Transverse colon (tissue), 4 donors: ENCODE measurements around the gene ABLIM2. TPM values are rescaled to one million over a fixed set of nuclear protein-coding genes. Genes with fewer than 3 reads are reported as not detected.

Source experiments
- DNase-seq: peaks from one replicate; pipeline ENCODE4 v3.0.0-alpha.2; 2019
- H3K27ac ChIP-seq, 4 donors: fragments of 200-600 bp; sonication (generic); 2 replicates each; pipeline ENCODE4 v1.5.1; 2016 to 2018; ENCODE audit warnings: inconsistent platforms in 4 of 4
- H3K27me3 ChIP-seq: fragments of 200-600 bp; sonication (generic); 2 replicates; pipeline ENCODE4 v1.5.1; 2017; ENCODE audit warnings: inconsistent platforms
- H3K36me3 ChIP-seq, 4 donors: fragments of 200-600 bp; sonication (generic); 2 replicates each; pipeline ENCODE4 v1.5.1; 2017 to 2019; ENCODE audit warnings: inconsistent platforms in 4 of 4
- H3K4me1 ChIP-seq, 4 donors: fragments of 200-600 bp; sonication (generic); 2 replicates each; pipeline ENCODE4 v1.5.1; 2017 to 2020; ENCODE audit warnings: inconsistent platforms in 4 of 4
- H3K4me3 ChIP-seq, 4 donors: fragments of 200-600 bp; sonication (generic); 1 replicate in 1 of 4; 2 replicates in 3 of 4; pipeline versions ENCODE4 v1.5.1 to v1.6.1; 2017 to 2019; ENCODE audit warnings: inconsistent platforms in 4 of 4
- H3K9me3 ChIP-seq, 2 donors: fragments of 200-600 bp; sonication (generic); 2 replicates each; pipeline ENCODE4 v1.5.1; 2017 to 2019; ENCODE audit warnings: inconsistent platforms in 2 of 2
- EP300 ChIP-seq: sonication (generic); formaldehyde crosslinking; IDR thresholded peaks from one replicate; pipeline ENCODE4 v1.6.1; 2017; ENCODE audit warnings: antibody characterized with exemption, low read depth
- POLR2A ChIP-seq: fragments of 450-650 bp; IDR thresholded peaks from one replicate; pipeline ENCODE4 v1.6.1; 2016; ENCODE audit warnings: antibody characterized with exemption, mild to moderate bottlenecking, moderate library complexity
- POLR2AphosphoS5 ChIP-seq, 3 donors: sonication (generic); formaldehyde crosslinking; IDR thresholded peaks; one replicate each; pipeline ENCODE4 v1.6.1; 2016; ENCODE audit warnings: antibody characterized with exemption in 3 of 3
- WGBS, 2 donors: methylation state at CpG; one replicate each; pipeline ENCODE4 v1.1.5; 2018; ENCODE audit warnings: low coverage in 1 of 2; 5-methylcytosine and 5-hydroxymethylcytosine counted together
- in situ Hi-C, 4 donors: fragments of 200-750 bp; cut with MboI; loops; one replicate each; pipeline versions ENCODE4 v1.15.0 to v1.15.1; 2017; ENCODE audit warnings: low sequenced_read_pairs in 3 of 4, low pct_ligation_motif_present in 1 of 4, low pct_unique_long_range_greater_than_20kb in 1 of 4
- intact Hi-C: fragments of 100-400 bp; cut with DNase I; formaldehyde crosslinking; loops from one replicate; pipeline ENCODE4 v1.15.1; 2023; ENCODE audit warnings: low total_unique reads
- total RNA-seq, 4 donors: library from RNA; depleted of rRNA; stranded (reverse); fragments of >200 nt; gene quantifications; one replicate each; pipeline ENCODE4 v1.1.0, GENCODE V29; 2016
- TF ChIP-seq, protein P1 (sequence below), 5 experiments: fragments of 200-600 bp in 3 of 5; fragments of 450-650 bp in 2 of 5; sonication (generic) in 3 of 5; IDR thresholded peaks; 1 replicate in 2 of 5; 2 replicates in 3 of 5; pipeline ENCODE4 v1.5.1; 2016 to 2017; ENCODE audit warnings: antibody characterized with exemption in 5 of 5, inconsistent platforms in 3 of 5, mild to moderate bottlenecking in 2 of 5, moderate library complexity in 1 of 5

The ABLIM2 gene
- total RNA-seq, 4 donors from 2014 or later = 3.2 to 58.4 (median 14.2) TPM

DNA sequence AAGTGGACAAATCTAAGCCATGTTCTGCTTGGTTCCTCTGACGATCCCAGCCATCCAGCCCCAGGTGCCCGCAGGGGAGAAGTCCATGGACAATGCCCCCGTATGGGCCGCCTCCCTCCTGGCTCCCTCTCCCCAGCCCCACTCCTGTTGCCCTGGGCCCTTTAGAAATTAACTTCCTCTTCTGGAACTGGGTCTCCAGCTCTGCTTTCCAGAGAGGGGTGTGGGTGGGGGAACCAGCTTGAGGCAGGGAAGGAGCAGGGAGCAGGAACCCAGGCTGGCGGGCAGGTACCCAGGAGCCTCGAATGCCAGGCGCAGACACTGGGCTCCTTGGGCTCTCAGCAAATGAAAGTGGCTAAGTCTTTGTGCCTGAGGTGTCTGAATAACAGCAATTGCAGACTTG, 12.7 kb upstream of the ABLIM2 start:
- Histone ChIP-seq H3K4me3 (no peak overlapping the region), H3K4me1 (no peaks in the 10 kb centered on the region), H3K27ac (no peak overlapping the region), H3K9me3 (peaks cover 6 to 8% of the 10 kb centered on the region in 2 donors), H3K27me3 (peaks cover 5% of the 10 kb centered on the region), H3K36me3 (no peaks in the 10 kb centered on the region)
- no peak for DNase-seq
- TF ChIP-seq POLR2AphosphoS5 (IDR thresholded peaks at IDR 0.05) = no peak
- intact Hi-C loops (no loop called here), in situ Hi-C loops (loop anchor here in 1 of 4 donors (25.0 kb wide), 1 partner anchor 241 kb away; no protein-coding TSS in a partner anchor)
- 83% methylated on average over 7 of the region's 7 CpGs; no CpG with 5 or more reads in 1 of the 2 donors for WGBS, 2 donors

DNA sequence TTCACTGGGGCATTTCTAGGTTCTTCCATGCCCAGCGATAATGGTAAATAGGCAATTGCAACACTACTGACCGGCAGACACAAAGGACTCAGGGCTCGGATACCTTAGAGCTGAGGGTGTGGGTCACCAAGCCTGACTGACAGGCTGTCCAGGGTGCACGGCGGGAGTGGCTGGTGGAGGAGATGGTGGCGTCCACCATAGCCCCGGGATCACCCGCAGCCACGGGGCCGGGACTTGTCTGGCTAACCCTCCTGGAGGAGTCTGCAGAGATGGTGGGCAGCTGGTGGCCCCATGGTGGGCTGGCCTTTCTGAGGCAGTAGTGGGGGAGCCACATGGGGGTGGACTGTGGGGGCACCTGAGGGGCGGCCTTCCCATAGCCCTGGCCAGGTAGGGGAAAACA, 11.7 kb upstream of the ABLIM2 start:
- no peak overlapping the region for H3K4me3 ChIP-seq
- TF ChIP-seq, protein P1, sequence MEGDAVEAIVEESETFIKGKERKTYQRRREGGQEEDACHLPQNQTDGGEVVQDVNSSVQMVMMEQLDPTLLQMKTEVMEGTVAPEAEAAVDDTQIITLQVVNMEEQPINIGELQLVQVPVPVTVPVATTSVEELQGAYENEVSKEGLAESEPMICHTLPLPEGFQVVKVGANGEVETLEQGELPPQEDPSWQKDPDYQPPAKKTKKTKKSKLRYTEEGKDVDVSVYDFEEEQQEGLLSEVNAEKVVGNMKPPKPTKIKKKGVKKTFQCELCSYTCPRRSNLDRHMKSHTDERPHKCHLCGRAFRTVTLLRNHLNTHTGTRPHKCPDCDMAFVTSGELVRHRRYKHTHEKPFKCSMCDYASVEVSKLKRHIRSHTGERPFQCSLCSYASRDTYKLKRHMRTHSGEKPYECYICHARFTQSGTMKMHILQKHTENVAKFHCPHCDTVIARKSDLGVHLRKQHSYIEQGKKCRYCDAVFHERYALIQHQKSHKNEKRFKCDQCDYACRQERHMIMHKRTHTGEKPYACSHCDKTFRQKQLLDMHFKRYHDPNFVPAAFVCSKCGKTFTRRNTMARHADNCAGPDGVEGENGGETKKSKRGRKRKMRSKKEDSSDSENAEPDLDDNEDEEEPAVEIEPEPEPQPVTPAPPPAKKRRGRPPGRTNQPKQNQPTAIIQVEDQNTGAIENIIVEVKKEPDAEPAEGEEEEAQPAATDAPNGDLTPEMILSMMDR (IDR thresholded peaks at IDR 0.05) = no peak
- TF ChIP-seq POLR2AphosphoS5 (IDR thresholded peaks at IDR 0.05) (no peak), POLR2A (no peak), EP300 (no peak)
- peaks cover 6 to 8% of the 10 kb centered on the region in 2 donors for H3K9me3 ChIP-seq
- peaks cover 5% of the 10 kb centered on the region for H3K27me3 ChIP-seq
- intact Hi-C loops (no loop called here), in situ Hi-C loops (loop anchor here in 1 of 4 donors (25.0 kb wide), 1 partner anchor 242 kb away; no protein-coding TSS in a partner anchor)
- H3K4me1 ChIP-seq = no peaks in the 10 kb centered on the region
- 84 to 89% methylated on average over 7 to 11 of the region's 11 CpGs for WGBS, 2 donors
- DNase-seq = no peak
- no peaks in the 10 kb centered on the region for H3K36me3 ChIP-seq
- no peak overlapping the region for H3K27ac ChIP-seq

DNA sequence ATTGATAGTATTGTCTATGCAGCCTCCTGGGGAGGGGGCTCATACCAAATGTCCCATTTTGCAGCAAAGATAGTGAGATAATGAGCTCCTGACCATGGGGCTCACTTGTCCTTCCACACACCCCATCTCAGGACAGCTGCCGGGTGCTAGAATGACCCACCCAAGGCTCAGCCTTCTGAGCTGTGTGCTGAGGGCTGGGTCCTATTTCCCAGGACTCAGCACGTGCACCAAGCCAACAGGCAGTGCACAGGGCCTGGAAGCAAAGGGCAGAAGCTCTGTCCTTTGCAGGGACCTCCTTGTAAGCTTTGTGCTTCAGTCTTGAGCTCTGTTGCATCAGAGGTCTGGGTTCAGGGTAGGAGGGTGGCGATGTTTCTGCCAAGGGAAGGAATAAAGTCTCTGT, 11.2 kb upstream of the ABLIM2 start:
- intact Hi-C loops = no loop called here
- no peak overlapping the region for H3K4me3 ChIP-seq

DNA sequence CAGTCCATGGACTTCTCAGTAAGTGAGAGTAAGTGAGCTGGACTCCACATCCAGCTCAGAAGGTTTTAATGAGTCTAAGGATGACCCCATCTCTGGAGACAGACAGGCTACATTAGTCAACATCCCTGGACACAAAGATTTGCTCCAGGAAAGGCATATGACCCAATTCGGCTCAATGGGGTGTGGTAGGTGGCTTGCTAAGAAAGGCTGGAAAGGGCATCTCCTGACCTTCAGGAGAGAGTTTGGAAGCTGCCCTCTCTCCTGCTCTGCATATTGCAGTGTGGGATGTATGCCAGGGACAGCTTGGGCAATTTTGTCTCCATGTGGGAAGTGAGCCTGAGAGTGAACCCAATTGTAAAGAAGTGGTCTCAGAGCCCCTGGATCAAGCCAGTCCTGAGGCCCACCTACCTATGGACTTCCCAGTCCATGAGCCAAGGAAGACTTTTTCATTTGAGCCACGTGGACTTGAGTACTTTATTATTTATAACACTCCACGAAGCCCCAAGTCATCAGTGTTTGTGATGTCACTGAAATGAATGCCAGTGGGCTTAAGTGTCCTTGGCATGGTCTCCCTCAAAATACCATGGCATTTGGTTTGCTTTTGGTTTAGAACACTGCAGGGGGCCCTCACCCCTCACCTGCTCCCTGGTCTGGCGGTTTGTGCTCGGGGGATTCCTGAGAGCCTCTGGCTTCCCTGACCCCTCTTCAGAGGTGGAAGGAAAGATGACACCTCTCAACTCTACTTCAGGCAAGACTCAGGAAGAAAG, 10.4 kb upstream of the ABLIM2 start:
- H3K36me3 ChIP-seq = no peaks in the 10 kb centered on the region
- no peaks in the 10 kb centered on the region for H3K4me1 ChIP-seq
- no peak overlapping the region for H3K4me3 ChIP-seq
- TF ChIP-seq POLR2A (no peak), EP300 (no peak), POLR2AphosphoS5 (IDR thresholded peaks at IDR 0.05) (no peak)
- TF ChIP-seq, protein P1 (IDR thresholded peaks at IDR 0.05) = no peak
- peaks cover 5% of the 10 kb centered on the region for H3K27me3 ChIP-seq
- in situ Hi-C loops (loop anchor here in 1 of 4 donors (25.0 kb wide), 1 partner anchor 243 kb away; no protein-coding TSS in a partner anchor), intact Hi-C loops (no loop called here)
- no peak overlapping the region for H3K27ac ChIP-seq
- WGBS, 2 donors = 80 to 83% methylated on average over 2 to 5 of the region's 5 CpGs
- no peak for DNase-seq
- H3K9me3 ChIP-seq = peaks cover 6 to 8% of the 10 kb centered on the region in 2 donors

More for the DNA sequence above, 11.2 kb upstream of the ABLIM2 start:
- H3K27me3 ChIP-seq = peaks cover 5% of the 10 kb centered on the region
- in situ Hi-C loops = loop anchor here in 1 of 4 donors (25.0 kb wide), 1 partner anchor 243 kb away; no protein-coding TSS in a partner anchor
- H3K9me3 ChIP-seq = peaks cover 6 to 8% of the 10 kb centered on the region in 2 donors
- 90% methylated on average over 3 of the region's 3 CpGs; no CpG with 5 or more reads in 1 of the 2 donors for WGBS, 2 donors
- TF ChIP-seq POLR2A (no peak), EP300 (no peak), POLR2AphosphoS5 (IDR thresholded peaks at IDR 0.05) (no peak)
- TF ChIP-seq, protein P1 (IDR thresholded peaks at IDR 0.05) = no peak
- no peaks in the 10 kb centered on the region for H3K36me3 ChIP-seq
- no peak overlapping the region for H3K27ac ChIP-seq
- H3K4me1 ChIP-seq = no peaks in the 10 kb centered on the region
- DNase-seq = no peak
